Keratinocyte (primary cell): ENCODE data around the gene UCHL5. TPM values are rescaled to one million over a fixed set of nuclear protein-coding genes. Genes with fewer than 3 reads are reported as not detected.

Source experiments
- DNase-seq: peaks from one replicate; pipeline ENCODE4 v3.0.0-alpha.2; 2011; ENCODE audit warnings: low read depth, missing footprints, low spot score
- FAIRE-seq: peaks from 2 replicates; lab custom pipeline; 2011; peaks lifted over from hg19 to GRCh38; lab: Jason Lieb, UNC
- H2AFZ ChIP-seq: 2 replicates; pipeline ENCODE4 v1.6.0; 2012; ENCODE audit warnings: low read length, control low read depth, inconsistent platforms; ENCODE audit not compliant: control insufficient read depth
- H3K27ac ChIP-seq: 2 replicates; pipeline ENCODE4 v1.5.1; 2011; ENCODE audit warnings: low read length; ENCODE audit not compliant: control insufficient read depth, insufficient read depth
- H3K27me3 ChIP-seq: 3 replicates; pipeline ENCODE4 v1.6.0; 2011; ENCODE audit warnings: low read length; ENCODE audit not compliant: control insufficient read depth, insufficient read depth; ENCODE audit errors: extremely low read depth
- H3K36me3 ChIP-seq, 2 experiments: 2 replicates in 1 of 2; 3 replicates in 1 of 2; pipeline ENCODE4 v1.5.1; 2011; ENCODE audit warnings: low read length in 2 of 2, mild to moderate bottlenecking in 1 of 2; ENCODE audit not compliant: control insufficient read depth in 2 of 2, insufficient read depth in 2 of 2; ENCODE audit errors: extremely low read depth in 1 of 2
- H3K4me1 ChIP-seq: 3 replicates; pipeline ENCODE4 v1.5.1; 2011; ENCODE audit warnings: low read length; ENCODE audit not compliant: control insufficient read depth, insufficient read depth; ENCODE audit errors: extremely low read depth
- H3K4me2 ChIP-seq: 3 replicates; pipeline ENCODE4 v1.6.0; 2011; ENCODE audit warnings: low read depth, low read length; ENCODE audit not compliant: control insufficient read depth, insufficient read depth; ENCODE audit errors: extremely low read depth
- H3K4me3 ChIP-seq, 3 experiments: fragments of 200-600 bp in 1 of 3; sonication (generic) in 1 of 3; 2 replicates in 2 of 3; 3 replicates in 1 of 3; pipeline ENCODE4 v1.5.1; 2011 to 2016; ENCODE audit warnings: low read length in 3 of 3, mild to moderate bottlenecking in 3 of 3, control low read depth in 2 of 3, inconsistent platforms in 1 of 3, low read depth in 1 of 3, mixed read lengths in 1 of 3, mixed run types in 1 of 3, moderate library complexity in 1 of 3; ENCODE audit not compliant: control insufficient read depth in 2 of 3, insufficient read depth in 2 of 3; ENCODE audit errors: extremely low read depth in 1 of 3
- H3K79me2 ChIP-seq: 2 replicates; pipeline ENCODE4 v1.6.0; 2012; ENCODE audit warnings: low read length; ENCODE audit not compliant: control insufficient read depth, insufficient read depth
- H3K9ac ChIP-seq: 3 replicates; pipeline ENCODE4 v1.6.0; 2011; ENCODE audit warnings: low read length; ENCODE audit not compliant: control insufficient read depth, insufficient read depth; ENCODE audit errors: extremely low read depth
- H3K9me1 ChIP-seq: 3 replicates; pipeline ENCODE4 v1.6.0; 2011; ENCODE audit warnings: low read length; ENCODE audit not compliant: control insufficient read depth, insufficient read depth; ENCODE audit errors: extremely low read depth
- H3K9me3 ChIP-seq: 2 replicates; pipeline ENCODE4 v1.5.1; 2012; ENCODE audit warnings: low read depth, low read length; ENCODE audit not compliant: control insufficient read depth
- H4K20me1 ChIP-seq: 3 replicates; pipeline ENCODE4 v1.6.0; 2011; ENCODE audit warnings: low read length; ENCODE audit not compliant: control insufficient read depth, insufficient read depth; ENCODE audit errors: extremely low read depth
- CTCF ChIP-seq, 3 experiments: IDR thresholded peaks in 1 of 3; conservative IDR thresholded peaks in 1 of 3; optimal IDR thresholded peaks in 1 of 3; 2 replicates in 2 of 3; 3 replicates in 1 of 3; pipeline versions ENCODE3 to v1.5.1; 2011; ENCODE audit warnings: low read length in 3 of 3, mild to moderate bottlenecking in 3 of 3, moderate library complexity in 2 of 3, control low read depth in 1 of 3, inconsistent platforms in 1 of 3; ENCODE audit not compliant: insufficient read depth in 2 of 3; ENCODE audit errors: extremely low read depth in 1 of 3
- EZH2 ChIP-seq: IDR thresholded peaks from one replicate; pipeline ENCODE4 v1.6.1; 2012; ENCODE audit warnings: inconsistent platforms, mild to moderate bottlenecking, low read length, moderate library complexity
- dilution Hi-C: fragments of 300-500 bp; cut with MboI; formaldehyde crosslinking; loops from one replicate; pipeline ENCODE4 v1.7.0; 2020; ENCODE audit warnings: low sequenced_read_pairs; ENCODE audit not compliant: extremely low pct_ligation_motif_present
- polyA plus RNA-seq, 5 experiments: library from polyadenylated mRNA; depleted of rRNA in 3 of 5; stranded (reverse) in 3 of 5; stranded (forward) in 1 of 5; unstranded in 1 of 5; fragments of >200 nt; gene quantifications; 1 replicate in 1 of 5; 2 replicates in 3 of 5; 3 replicates in 1 of 5; pipeline versions ENCODE4 v1.2.1 to v1.2.3, GENCODE V29; 2011 to 2012; ENCODE audit warnings: missing spikeins in 2 of 5, low read depth in 1 of 5, low replicate concordance in 1 of 5
- small RNA-seq, 3 experiments: library from RNA; depleted of rRNA; stranded (forward); fragments of <200 nt; gene quantifications; one replicate each; pipeline ENCODE3, GENCODE V24; 2012; ENCODE audit warnings: low read depth in 3 of 3, low replicate concordance in 1 of 3; ENCODE audit not compliant: insufficient read length in 3 of 3

The UCHL5 gene
- polyA plus RNA-seq, 1 donor (not counting 4 experiments of a cell fraction or from before 2014, with no cell fraction given), result 53.7 TPM

- H3K4me3 ChIP-seq, result no peak overlapping the region
- H3K9me1 ChIP-seq, result no peaks in the 10 kb centered on the region
- H3K4me2 ChIP-seq, result no peak overlapping the region
- no peaks in the 10 kb centered on the region for H3K27me3 ChIP-seq
- TF ChIP-seq EZH2, result no peak
- no peak for TF ChIP-seq CTCF (optimal IDR thresholded peaks at IDR 0.05 in 1 of 3, IDR thresholded peaks at IDR 0.05 in 1 of 3, conservative IDR thresholded peaks at IDR 0.05 in 1 of 3; ENCODE audit: extremely low read depth in 1 of 3, insufficient read depth in 2 of 3, low read length in 3 of 3)
- dilution Hi-C loops, result no loop called here
- no peaks in the 10 kb centered on the region for H3K36me3 ChIP-seq
- no peak overlapping the region for H2AFZ ChIP-seq
- H4K20me1 ChIP-seq, result no peaks in the 10 kb centered on the region
- H3K9ac ChIP-seq, result no peak overlapping the region
- no peak overlapping the region for H3K27ac ChIP-seq
- H3K9me3 ChIP-seq, result no peaks in the 10 kb centered on the region
- FAIRE-seq (peak; percentile 17), DNase-seq (no peak)
- no peaks in the 10 kb centered on the region for H3K79me2 ChIP-seq
- no peaks in the 10 kb centered on the region for H3K4me1 ChIP-seq
Observed at GRCh38 chr1:192962901-192963300, 96.3 kb downstream of the UCHL5 start.

Small RNA genes within 50 kb of the gene (small RNA-seq; reads per million reads assigned to genes)
- 0.67 to 3.0 (median 1.2) reads per million in 3 experiments for gene SCARNA18B

Other genes starting within 250 kb of the UCHL5 start
- gene RO60, start 252 bp upstream of the UCHL5 start, polyA plus RNA-seq, result 22.0 to 27.1 TPM (median 25.6 TPM) in 3 replicates
- gene GLRX2, start 46.1 kb upstream of the UCHL5 start, polyA plus RNA-seq, result 13.3 to 29.2 TPM (median 13.4 TPM) in 3 replicates
- gene CDC73, start 62.7 kb upstream of the UCHL5 start, polyA plus RNA-seq, result 27.2 to 45.3 TPM (median 42.1 TPM) in 3 replicates
- gene B3GALT2, start 127.3 kb upstream of the UCHL5 start, polyA plus RNA-seq, result not detected in 3 replicates